ENCODE results near the gene LRRC47. TPM values are rescaled to one million over a fixed set of nuclear protein-coding genes. Genes with fewer than 3 reads are reported as not detected.

Gene LRRC47
- total and polyA plus RNA-seq, 9 donors, result 26.7 to 60.7 (median 47.6) TPM

- WGBS, 3 donors, result 86 to 89% (median 89%) methylated on average over 8 of the region's 8 CpGs
- intact Hi-C loops (cut with DNase I), result no loop called here
These were observed 24.0 kb upstream of the LRRC47 start for GRCh38 chr1:3820316-3820715.

GRCh38 chr1:3819771-3820200 is 23.5 kb upstream of the LRRC47 start:
- intact Hi-C loops (cut with DNase I), result no loop called here
- H3K27me3 ChIP-seq, result no peaks in the 10 kb centered on the region
- TF ChIP-seq EP300 (IDR thresholded peaks at IDR 0.05) (no peak), CTCF (IDR thresholded peaks at IDR 0.05) (no peak), POLR2A (IDR thresholded peaks at IDR 0.05) (no peak)
- no peak overlapping the region for H3K27ac ChIP-seq
- no peak for DNase-seq
- H3K36me3 ChIP-seq, result no peaks in the 10 kb centered on the region
- H3K4me1 ChIP-seq (ENCODE audit: insufficient read depth), result no peaks in the 10 kb centered on the region
- 65 to 71% (median 66%) methylated on average over 10 of the region's 10 CpGs for WGBS, 3 donors
- no peak overlapping the region for H3K4me3 ChIP-seq
- no peaks in the 10 kb centered on the region for H3K9me3 ChIP-seq

More at GRCh38 chr1:3820316-3820715, 24.0 kb upstream of the LRRC47 start:
- TF ChIP-seq EP300 (IDR thresholded peaks at IDR 0.05) (no peak), CTCF (IDR thresholded peaks at IDR 0.05) (no peak), POLR2A (IDR thresholded peaks at IDR 0.05) (no peak)
- Histone ChIP-seq H3K4me1 (ENCODE audit: insufficient read depth) (no peaks in the 10 kb centered on the region), H3K36me3 (no peaks in the 10 kb centered on the region), H3K27me3 (no peaks in the 10 kb centered on the region), H3K27ac (no peak overlapping the region), H3K4me3 (no peak overlapping the region), H3K9me3 (no peaks in the 10 kb centered on the region)
- DNase-seq, result no peak

GRCh38 chr1:3817821-3818597 is 21.7 kb upstream of the LRRC47 start:
- Histone ChIP-seq H3K27ac (no peak overlapping the region), H3K36me3 (no peaks in the 10 kb centered on the region), H3K4me1 (ENCODE audit: insufficient read depth) (no peaks in the 10 kb centered on the region), H3K4me3 (no peak overlapping the region), H3K27me3 (no peaks in the 10 kb centered on the region), H3K9me3 (no peaks in the 10 kb centered on the region)
- no peak for DNase-seq
- 89 to 93% (median 90%) methylated on average over 28 of the region's 28 CpGs for WGBS, 3 donors
- TF ChIP-seq CTCF (IDR thresholded peaks at IDR 0.05) (no peak), POLR2A (IDR thresholded peaks at IDR 0.05) (no peak), EP300 (IDR thresholded peaks at IDR 0.05) (no peak)
- intact Hi-C loops (cut with DNase I), result no loop called here

GRCh38 chr1:3817138-3817740 is 20.9 kb upstream of the LRRC47 start:
- no peak overlapping the region for H3K27ac ChIP-seq
- H3K27me3 ChIP-seq, result no peaks in the 10 kb centered on the region
- WGBS, 3 donors, result 90 to 92% (median 91%) methylated on average over 17 of the region's 17 CpGs
- no peaks in the 10 kb centered on the region for H3K9me3 ChIP-seq
- no peaks in the 10 kb centered on the region for H3K4me1 ChIP-seq (ENCODE audit: insufficient read depth)
- H3K4me3 ChIP-seq, result no peak overlapping the region
- intact Hi-C loops (cut with DNase I), result no loop called here
- TF ChIP-seq POLR2A (IDR thresholded peaks at IDR 0.05) (no peak), CTCF (IDR thresholded peaks at IDR 0.05) (no peak), EP300 (IDR thresholded peaks at IDR 0.05) (no peak)
- DNase-seq, result no peak
- no peaks in the 10 kb centered on the region for H3K36me3 ChIP-seq
